Aorta (tissue), 5 donors: ENCODE data around the gene ARHGAP15. TPM values are rescaled to one million over a fixed set of nuclear protein-coding genes. Genes with fewer than 3 reads are reported as not detected.

Experiments
- ATAC-seq: fragments of 200-7000 bp; cut with Tn5 transposase; one replicate; pipeline ENCODE4 v1.9.1; 2022; ENCODE audit warnings: moderate library complexity; ENCODE audit not compliant: low FRiP score
- DNase-seq, 2 donors: peaks; one replicate each; pipeline ENCODE4 v3.0.0-alpha.2; 2020
- H3K27ac ChIP-seq, 2 donors: one replicate each; pipeline ENCODE4 v1.5.1; 2013; ENCODE audit warnings: low read length in 2 of 2, mild to moderate bottlenecking in 2 of 2, moderate library complexity in 2 of 2, control low read depth in 1 of 2, inconsistent platforms in 1 of 2, low read depth in 1 of 2
- H3K27me3 ChIP-seq, 2 donors: one replicate each; pipeline ENCODE4 v1.6.1; 2013; ENCODE audit warnings: control low read depth in 1 of 2, low read length in 1 of 2, mild to moderate bottlenecking in 1 of 2, moderate library complexity in 1 of 2; ENCODE audit not compliant: insufficient read depth in 2 of 2, control insufficient read depth in 1 of 2
- H3K36me3 ChIP-seq, 2 donors: one replicate each; pipeline ENCODE4 v1.6.1; 2013; ENCODE audit warnings: control low read depth in 1 of 2, low read length in 1 of 2, mild to moderate bottlenecking in 1 of 2; ENCODE audit not compliant: insufficient read depth in 2 of 2, control insufficient read depth in 1 of 2
- H3K4me1 ChIP-seq, 2 donors: one replicate each; pipeline ENCODE4 v1.6.1; 2013; ENCODE audit warnings: low read length in 2 of 2, control low read depth in 1 of 2, mild to moderate bottlenecking in 1 of 2, moderate library complexity in 1 of 2; ENCODE audit not compliant: insufficient read depth in 2 of 2, control insufficient read depth in 1 of 2
- H3K4me3 ChIP-seq, 2 donors: one replicate each; pipeline ENCODE4 v1.5.1; 2013; ENCODE audit warnings: low read length in 2 of 2, control low read depth in 1 of 2, mild to moderate bottlenecking in 1 of 2
- H3K9me3 ChIP-seq: one replicate; pipeline ENCODE4 v1.6.1; 2013; ENCODE audit warnings: mild to moderate bottlenecking, low read length; ENCODE audit not compliant: control insufficient read depth
- WGBS, 2 donors: extraction: QIAGEN DNeasy Blood & Tissue Kit; methylation state at CpG; one replicate each; pipeline ENCODE4 v1.1.7; 2013; 5-methylcytosine and 5-hydroxymethylcytosine counted together
- intact Hi-C, 2 donors: fragments of 100-400 bp; cut with DNase I; formaldehyde crosslinking; loops; one replicate each; pipeline versions ENCODE4 v1.14.2 to v1.15.0; 2022
- polyA plus RNA-seq, 2 donors: library from polyadenylated mRNA; stranded (reverse); fragments of 200-250 nt; gene quantifications; one replicate each; pipeline ENCODE4 v1.2.3, GENCODE V29; 2013
- total RNA-seq, 2 donors: library from RNA; stranded (reverse); fragmentation: NEBNext Ultra II Directional; extraction: Animal tissue kit (Norgen Biotek cat#: 25700); gene quantifications; one replicate each; pipeline ENCODE4 v1.2.1, GENCODE V29; 2021
- donor health status: healthy with polysubstance abuse.
- donor health status: Bipolar disorder and iron deficiency.
- donor health status: DM: no; HTN: no; CAD: no.
- donor health status: DM: no; HTN: no; CAD: no.
- donor health status: DM: yes; HTN: yes; CAD: no.

The ARHGAP15 gene
- total and polyA plus RNA-seq, 4 donors = 9.8 to 26.2 (median 12.8) TPM

DNA sequence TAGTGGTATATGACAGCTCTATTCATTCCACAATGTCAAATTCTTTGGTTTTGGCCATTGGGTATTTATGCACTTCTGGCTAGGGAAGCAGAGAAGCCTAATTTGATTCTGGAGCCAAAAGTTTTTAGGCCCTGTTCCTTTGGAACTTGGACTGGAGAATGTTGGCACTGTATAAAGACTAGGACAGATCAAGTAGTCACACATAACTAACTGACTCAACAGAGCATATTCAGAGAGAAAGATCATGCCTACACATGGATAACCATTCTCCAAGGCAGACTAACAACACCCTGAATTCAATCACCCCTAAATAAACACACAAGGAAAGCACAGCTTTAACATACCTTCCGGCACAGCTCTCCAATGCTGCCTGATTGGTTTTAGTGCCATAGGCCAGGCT is 62.9 kb downstream of the ARHGAP15 start:
- 70 to 87% methylated on average over 1 of the region's 1 CpG for WGBS, 2 donors
- intact Hi-C loops = no loop called here
- no peaks in the 10 kb centered on the region for H3K9me3 ChIP-seq
- DNase-seq (no peak), ATAC-seq (no peak)
- no peak overlapping the region for H3K4me3 ChIP-seq
- no peaks in the 10 kb centered on the region for H3K36me3 ChIP-seq
- no peak overlapping the region for H3K27ac ChIP-seq
- no peaks in the 10 kb centered on the region for H3K27me3 ChIP-seq
- H3K4me1 ChIP-seq = no peaks in the 10 kb centered on the region

- Histone ChIP-seq H3K27me3 (no peaks in the 10 kb centered on the region), H3K36me3 (no peaks in the 10 kb centered on the region), H3K9me3 (no peaks in the 10 kb centered on the region), H3K27ac (no peak overlapping the region), H3K4me1 (no peaks in the 10 kb centered on the region), H3K4me3 (no peak overlapping the region)
- intact Hi-C loops = no loop called here
- WGBS, 2 donors = 89 to 93% methylated on average over 1 of the region's 1 CpG
- no peak for DNase-seq
- no peak for ATAC-seq
Measured at GRCh38 chr2:143192716-143193115, 63.5 kb downstream of the ARHGAP15 start.

- H3K4me1 ChIP-seq = no peaks in the 10 kb centered on the region
- no peak overlapping the region for H3K27ac ChIP-seq
- DNase-seq = no peak
- H3K4me3 ChIP-seq = no peak overlapping the region
- H3K27me3 ChIP-seq = no peaks in the 10 kb centered on the region
- ATAC-seq = no peak
- no peaks in the 10 kb centered on the region for H3K36me3 ChIP-seq
- intact Hi-C loops = no loop called here
- H3K9me3 ChIP-seq = no peaks in the 10 kb centered on the region
- WGBS, 2 donors = 49 to 53% methylated on average over 5 of the region's 5 CpGs
Measured at GRCh38 chr2:143193121-143193520, 63.9 kb downstream of the ARHGAP15 start.

GRCh38 chr2:143195511-143195910 is 66.3 kb downstream of the ARHGAP15 start:
- WGBS, 2 donors = 38 to 44% methylated on average over 4 of the region's 4 CpGs
- H3K36me3 ChIP-seq = no peaks in the 10 kb centered on the region
- DNase-seq (no peak), ATAC-seq (no peak)
- intact Hi-C loops = no loop called here
- H3K9me3 ChIP-seq = no peaks in the 10 kb centered on the region
- no peak overlapping the region for H3K4me3 ChIP-seq
- H3K4me1 ChIP-seq = no peaks in the 10 kb centered on the region
- no peaks in the 10 kb centered on the region for H3K27me3 ChIP-seq
- H3K27ac ChIP-seq = no peak overlapping the region

DNA sequence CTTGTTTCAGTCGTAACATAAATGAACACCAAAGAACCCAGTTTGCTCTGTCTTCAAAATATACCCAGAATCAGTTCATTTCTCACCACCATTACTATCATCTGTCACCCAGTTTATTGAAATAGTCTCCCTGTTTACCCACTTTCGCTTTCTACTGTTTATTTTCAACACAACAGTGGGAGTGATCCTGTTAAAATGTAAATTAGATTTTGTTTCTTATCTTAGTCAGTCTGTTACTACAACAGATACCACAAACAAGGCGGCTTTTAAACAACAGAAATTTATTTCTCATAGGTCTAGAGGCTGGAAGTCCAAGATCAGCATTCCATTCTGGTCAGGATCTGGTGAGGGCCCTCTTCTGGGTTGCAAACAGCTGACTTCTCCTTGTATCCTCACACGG is 74.8 kb downstream of the ARHGAP15 start:
- peaks cover 3% of the 10 kb centered on the region for H3K9me3 ChIP-seq
- WGBS, 2 donors = 96 to 99% methylated on average over 4 of the region's 4 CpGs
- intact Hi-C loops = no loop called here

DNA sequence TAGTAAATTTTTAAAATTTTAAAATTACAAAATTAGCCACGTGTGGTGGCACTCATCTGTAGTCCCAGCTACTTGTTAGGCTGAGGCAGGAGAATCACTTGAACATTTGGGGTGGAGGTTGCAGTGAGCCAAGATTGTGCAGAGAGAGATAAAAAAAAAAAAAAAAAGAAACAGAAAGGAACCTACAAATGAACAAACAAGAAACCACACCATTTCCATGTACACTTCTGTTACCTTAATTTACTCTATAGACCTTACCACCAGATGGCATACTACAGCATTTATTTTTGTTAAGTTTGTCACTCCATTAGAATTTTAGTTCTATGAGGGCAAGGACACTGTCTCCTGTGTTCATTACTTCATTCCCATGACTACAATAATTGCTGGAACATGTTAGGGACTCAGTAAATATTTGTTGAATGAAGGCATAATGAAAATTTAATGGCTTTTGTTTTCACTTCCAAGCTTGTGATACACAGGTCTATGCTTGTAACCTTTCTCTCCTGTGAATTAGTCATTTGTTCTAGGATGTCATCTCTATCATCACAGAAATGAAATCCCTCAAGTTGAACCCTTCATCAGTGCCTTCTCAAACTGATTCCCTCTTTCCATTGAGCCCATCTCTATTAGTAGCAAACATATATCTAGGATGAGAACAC is 76.0 kb downstream of the ARHGAP15 start:
- Histone ChIP-seq H3K36me3 (no peaks in the 10 kb centered on the region), H3K4me3 (no peak overlapping the region), H3K27ac (no peak overlapping the region), H3K9me3 (peaks cover 3% of the 10 kb centered on the region), H3K4me1 (no peaks in the 10 kb centered on the region), H3K27me3 (no peaks in the 10 kb centered on the region)
- DNase-seq = no peak
- intact Hi-C loops = no loop called here
- no peak for ATAC-seq
- 92 to 100% methylated on average over 1 of the region's 1 CpG for WGBS, 2 donors

More for the DNA sequence above, 74.8 kb downstream of the ARHGAP15 start:
- H3K27ac ChIP-seq = no peak overlapping the region
- H3K27me3 ChIP-seq = no peaks in the 10 kb centered on the region
- H3K4me3 ChIP-seq = no peak overlapping the region
- DNase-seq (no peak), ATAC-seq (no peak)
- H3K4me1 ChIP-seq = no peaks in the 10 kb centered on the region
- H3K36me3 ChIP-seq = no peaks in the 10 kb centered on the region

DNA sequence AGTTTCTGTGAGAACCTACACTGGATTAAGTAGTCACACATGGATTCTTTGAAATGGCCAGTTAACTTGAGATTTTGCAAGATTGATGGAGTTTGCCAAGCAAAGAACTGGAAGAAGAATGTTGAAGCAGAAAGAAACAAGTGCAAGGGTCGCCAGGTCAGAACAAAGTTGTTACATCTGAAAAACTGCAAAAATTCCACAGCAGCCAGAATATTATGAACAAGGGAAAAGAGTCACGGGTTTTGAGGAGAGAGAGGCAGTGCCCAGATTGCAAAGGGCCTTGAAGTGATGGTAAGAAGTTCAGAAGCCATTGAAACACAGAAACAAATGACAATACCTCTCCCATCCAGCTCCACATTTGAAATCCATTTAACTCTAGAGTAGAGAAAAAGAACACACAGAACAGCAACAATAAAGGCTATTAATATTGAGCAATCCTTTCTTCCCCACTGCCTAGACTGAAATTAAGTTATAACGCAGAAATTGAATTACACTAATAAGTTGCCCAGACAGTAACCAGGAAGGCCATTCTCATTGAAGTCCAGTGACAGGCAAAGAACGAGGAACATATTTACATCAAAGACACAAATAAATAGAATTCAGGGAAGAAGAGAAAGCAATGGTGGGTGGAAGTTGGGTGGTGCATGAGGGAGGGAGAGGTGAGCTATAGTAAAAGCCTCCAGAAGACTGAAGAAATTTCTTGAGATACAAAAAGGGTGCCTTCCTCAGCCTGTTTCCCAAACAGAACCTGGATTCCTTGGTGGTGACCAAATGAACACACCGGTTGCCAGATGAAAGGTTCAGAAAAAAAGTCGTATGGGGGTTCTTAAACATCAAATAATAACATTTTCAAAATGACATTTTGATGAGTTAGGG is 80.6 kb downstream of the ARHGAP15 start:
- WGBS, 2 donors = 60 to 64% methylated on average over 6 of the region's 6 CpGs
- intact Hi-C loops = no loop called here

GRCh38 chr2:143210446-143210819 is 81.2 kb downstream of the ARHGAP15 start:
- WGBS, 2 donors = 93% methylated on average over 1 of the region's 1 CpG
- Histone ChIP-seq H3K27me3 (no peaks in the 10 kb centered on the region), H3K9me3 (no peaks in the 10 kb centered on the region), H3K4me1 (peaks cover 0 to 2% of the 10 kb centered on the region in 2 donors), H3K4me3 (no peak overlapping the region), H3K27ac (no peak overlapping the region), H3K36me3 (no peaks in the 10 kb centered on the region)
- intact Hi-C loops = no loop called here
- DNase-seq (no peak), ATAC-seq (no peak)

More for the DNA sequence above, 80.6 kb downstream of the ARHGAP15 start:
- Histone ChIP-seq H3K27ac (no peak overlapping the region), H3K9me3 (no peaks in the 10 kb centered on the region), H3K27me3 (no peaks in the 10 kb centered on the region), H3K4me1 (peaks cover 0 to 2% of the 10 kb centered on the region in 2 donors), H3K4me3 (no peak overlapping the region), H3K36me3 (no peaks in the 10 kb centered on the region)
- DNase-seq (no peak), ATAC-seq (no peak)
